Measurements from ENCODE around the gene MICAL3.

- TF ChIP-seq SMARCC2 (IDR thresholded peaks at IDR 0.05; ENCODE audit: low read depth), result no peak
- peak; percentile 53 for TF ChIP-seq POLR2A (conservative IDR thresholded peaks at IDR 0.05)
These were observed 247.2 kb downstream of the MICAL3 start for GRCh38 chr22:17777005-17777716.

All from K562 (cell line).